ENCODE data around the gene TSTD2.

TSTD2 gene

GRCh38 chr9:97562542-97562941 lies 70.6 kb downstream of the TSTD2 start:
- DNase-seq: no peak
- ATAC-seq: no peak

GRCh38 chr9:97561501-97561900 lies 71.7 kb downstream of the TSTD2 start:
- DNase-seq (no peak), ATAC-seq (no peak)

DNA sequence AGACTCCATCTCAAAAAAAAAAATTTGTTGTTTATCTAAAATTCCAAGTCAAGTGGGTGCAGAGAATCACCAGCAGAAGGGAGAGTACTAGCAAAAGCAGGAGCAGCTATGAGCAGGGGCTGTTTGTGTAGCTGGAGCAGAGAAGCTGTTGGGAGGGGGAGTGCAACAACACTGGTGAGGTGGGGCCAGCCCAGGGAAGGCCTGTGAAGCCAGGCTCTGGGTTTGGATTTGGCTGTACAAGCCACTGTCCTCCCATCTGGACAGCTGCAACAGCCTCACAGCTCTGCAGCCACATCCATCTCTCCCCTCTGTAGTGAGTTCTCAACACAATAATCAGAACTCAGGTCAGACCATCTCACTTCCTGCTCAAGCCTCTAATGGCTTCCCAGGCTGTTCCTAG lies 72.3 kb downstream of the TSTD2 start:
- no peak for ATAC-seq
- DNase-seq: no peak

DNA sequence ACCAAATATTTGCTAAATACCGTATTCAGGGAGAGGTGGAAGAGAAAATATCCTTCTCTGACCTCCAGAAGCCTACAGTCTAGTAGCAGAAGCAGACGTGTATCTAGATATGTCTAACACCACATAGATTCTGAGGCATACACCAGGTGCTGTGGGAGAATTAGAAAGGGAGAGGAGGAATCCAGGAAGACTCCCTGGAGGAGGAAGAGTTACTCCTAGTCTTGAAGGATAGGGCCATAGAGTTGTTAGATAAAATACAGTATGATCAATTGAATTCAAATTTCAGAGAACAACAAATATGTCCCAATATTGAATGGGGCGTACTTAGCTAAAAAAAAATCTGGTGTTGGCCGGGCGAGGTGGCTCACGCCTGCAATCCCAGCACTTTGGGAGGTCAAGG lies 73.0 kb downstream of the TSTD2 start:
- DNase-seq: no peak
- no peak for ATAC-seq

GRCh38 chr9:97559111-97559514 lies 74.1 kb downstream of the TSTD2 start:
- ATAC-seq: no peak
- DNase-seq: no peak

DNA sequence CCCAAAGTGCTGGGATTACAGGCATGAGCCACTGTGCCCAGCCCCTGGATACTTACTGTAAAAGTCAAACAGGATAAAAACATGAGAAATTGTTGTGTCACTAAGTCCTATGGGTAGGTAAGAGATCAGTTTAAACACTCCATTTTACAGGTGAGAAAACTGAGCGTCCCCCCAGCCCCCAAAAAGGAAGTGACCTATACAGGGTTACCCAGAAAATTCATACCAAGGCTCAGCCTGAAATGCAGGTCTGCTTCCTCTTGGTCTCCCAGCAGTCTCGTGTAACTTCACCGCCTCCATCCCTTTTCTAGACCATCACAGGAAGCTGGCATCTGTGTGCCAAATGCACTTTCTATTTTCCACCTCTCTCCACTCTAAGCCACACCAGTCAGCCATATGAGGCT lies 74.5 kb downstream of the TSTD2 start:
- no peak for ATAC-seq

DNA sequence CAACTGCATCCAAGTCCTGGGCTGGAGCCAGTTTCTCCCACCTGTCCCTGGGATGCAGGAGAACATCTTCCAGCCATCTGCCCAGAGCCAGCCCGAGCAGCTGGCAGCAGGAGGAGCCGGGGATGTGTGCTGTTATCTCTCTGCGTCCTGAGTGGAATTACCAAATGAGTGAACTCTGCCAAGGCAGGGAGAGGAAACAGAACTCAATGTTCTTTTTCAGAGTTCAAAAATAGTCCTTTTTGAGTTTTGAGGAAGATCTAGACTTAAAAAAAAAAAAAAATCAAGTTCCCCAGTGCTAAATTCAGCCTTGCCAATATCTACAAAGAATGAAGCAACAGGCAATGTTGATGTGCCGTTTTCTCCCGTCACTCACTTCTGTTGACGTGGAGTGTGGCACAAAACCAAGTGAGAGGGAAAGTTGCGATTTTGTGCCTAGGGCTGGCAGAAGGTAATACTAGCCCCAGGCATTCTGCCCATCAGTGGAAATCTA lies 75.5 kb downstream of the TSTD2 start:
- ATAC-seq (no peak), DNase-seq (no peak)

More for the DNA sequence above, 74.5 kb downstream of the TSTD2 start:
- DNase-seq: no peak

DNA sequence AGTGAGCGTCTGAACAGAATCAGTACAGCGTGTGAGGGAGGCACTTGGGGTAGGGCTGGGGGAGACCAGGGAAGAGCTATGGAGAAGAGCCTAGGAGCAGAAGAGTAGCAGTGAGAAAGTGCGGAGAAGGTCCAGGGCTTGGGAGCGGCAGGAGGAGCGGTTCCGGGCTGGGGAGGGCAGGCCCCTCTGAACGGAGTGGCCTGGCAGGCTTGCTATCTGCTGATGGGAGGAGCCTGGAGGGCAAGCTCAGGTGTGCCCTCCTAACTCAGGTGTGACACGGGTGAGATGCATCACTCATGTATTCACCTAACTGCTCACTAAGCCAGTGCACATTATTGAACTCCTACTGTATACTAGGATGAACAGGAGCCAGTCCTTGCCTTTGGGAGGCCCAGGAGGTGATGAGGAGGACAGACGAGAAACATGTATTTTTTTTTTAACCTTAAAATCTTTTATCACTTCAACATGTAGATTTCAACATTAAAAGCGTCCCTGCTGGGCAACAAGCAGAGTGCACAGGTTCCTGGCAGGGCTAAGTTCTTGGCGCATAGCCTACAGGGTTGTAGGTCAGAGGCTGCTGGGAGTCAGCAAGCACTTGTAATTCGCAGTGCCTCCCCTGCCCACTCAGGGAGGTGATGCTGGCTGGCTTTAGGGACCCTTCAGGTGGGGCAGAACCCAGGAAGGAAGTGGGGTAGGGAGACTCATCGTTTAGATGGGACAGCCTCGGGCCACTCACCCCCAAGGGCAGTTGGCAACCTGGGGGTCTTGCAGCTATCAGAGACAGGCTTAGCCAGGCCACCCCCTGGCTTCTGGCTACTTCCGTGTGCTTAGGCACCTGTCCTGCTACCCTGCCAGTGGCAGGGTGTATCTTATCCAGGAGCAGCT lies 76.2 kb downstream of the TSTD2 start:
- ATAC-seq (no peak), DNase-seq (no peak)

GRCh38 chr9:97556036-97556720 lies 77.0 kb downstream of the TSTD2 start:
- ATAC-seq (no peak), DNase-seq (no peak)

DNA sequence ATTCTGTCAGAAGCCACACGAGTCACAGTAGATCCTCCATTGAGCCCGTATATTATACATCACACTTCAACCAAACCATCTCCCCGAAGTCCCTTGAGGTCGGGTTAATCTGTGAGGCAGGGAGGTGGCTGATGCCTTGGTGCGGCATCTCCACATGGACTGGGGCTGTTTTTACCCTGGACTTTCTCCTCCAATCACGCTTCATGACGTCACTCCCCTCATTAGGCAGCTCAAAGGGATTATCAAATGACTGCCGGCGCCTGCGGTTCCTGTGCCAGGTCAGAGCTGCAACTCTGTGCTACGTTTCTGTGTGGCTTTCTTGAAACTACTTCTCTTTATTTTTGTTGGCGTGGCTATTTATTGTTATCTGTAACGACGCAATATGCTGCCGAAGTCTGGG lies 78.0 kb downstream of the TSTD2 start:
- ATAC-seq (no peak), DNase-seq (no peak)

- ATAC-seq (no peak), DNase-seq (no peak)
These were observed 78.5 kb downstream of the TSTD2 start for GRCh38 chr9:97554566-97555075.

- no peak for DNase-seq
- ATAC-seq: no peak
These were observed 79.3 kb downstream of the TSTD2 start for GRCh38 chr9:97553841-97554240.

DNA sequence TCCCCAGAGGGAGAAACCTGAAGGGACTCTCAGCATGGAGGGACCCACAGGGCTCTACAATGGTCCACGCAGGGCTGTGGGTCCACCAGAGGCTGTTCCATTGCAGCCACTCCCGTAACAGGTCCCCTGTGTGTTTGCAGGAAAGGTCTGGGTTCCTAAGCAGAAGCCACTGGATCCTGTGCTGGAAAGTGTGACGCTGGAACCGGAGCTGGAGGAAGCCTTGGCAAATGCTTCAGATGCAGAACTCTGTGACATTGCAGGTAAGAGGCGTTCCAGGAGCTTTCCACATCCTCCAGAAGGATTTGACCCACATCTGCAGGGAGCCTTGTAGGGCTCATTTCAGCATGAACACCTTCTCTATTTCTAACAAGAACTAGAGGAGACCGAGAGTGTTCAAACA lies 80.0 kb downstream of the TSTD2 start:
- ATAC-seq: no peak
- no peak for DNase-seq

DNA sequence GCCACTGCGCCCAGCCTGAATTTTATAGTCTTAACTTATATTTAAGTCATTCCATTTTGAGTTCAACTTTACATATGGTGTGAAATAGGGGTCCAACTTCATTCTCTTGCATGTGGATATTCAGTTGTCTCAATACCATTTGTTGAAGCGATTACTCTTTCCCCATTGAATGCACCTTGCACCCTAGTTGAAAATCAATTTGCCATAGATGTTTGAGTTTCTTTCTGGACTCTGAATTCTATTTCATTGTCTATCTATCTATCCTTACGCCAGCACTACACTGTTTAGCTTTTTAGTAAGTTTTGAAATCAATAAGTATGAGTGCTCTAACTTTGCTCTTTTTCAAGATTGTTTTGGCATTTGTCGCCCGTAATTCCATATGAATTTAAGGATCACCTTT lies 81.9 kb downstream of the TSTD2 start:
- ATAC-seq (no peak), DNase-seq (no peak)

DNA sequence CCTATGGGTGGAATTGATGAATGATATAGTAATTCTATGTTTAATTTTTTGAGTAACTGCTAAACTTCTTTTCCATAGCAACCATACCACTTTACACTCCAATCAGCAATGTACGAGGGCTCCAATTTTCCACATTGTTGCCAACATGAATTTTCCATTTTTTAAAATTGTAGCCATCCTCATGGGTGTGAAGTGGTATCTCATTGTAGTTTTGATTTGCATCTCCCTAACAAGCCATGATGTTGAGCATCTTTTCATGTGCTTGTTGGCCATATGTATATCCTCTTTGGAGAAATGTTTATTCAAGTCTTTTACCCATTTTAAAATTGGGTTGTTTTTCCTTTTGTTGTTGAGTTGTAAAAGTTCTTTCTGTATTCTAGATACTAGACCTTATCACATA lies 82.8 kb downstream of the TSTD2 start:
- DNase-seq (no peak), ATAC-seq (no peak)

Data from stimulated activated naive CD8-positive, alpha-beta T cell treated with anti-CD3 and anti-CD28 coated beads, Interleukin-15, Interleukin-2, amounts not matched to agents 100 U/mL and 50 U/mL, for 24 hours (primary cell).